ENCODE results near the gene HSPA12B. TPM values are rescaled to one million over a fixed set of nuclear protein-coding genes. Genes with fewer than 3 reads are reported as not detected.

Gene HSPA12B
- total and polyA plus RNA-seq, 2 of the 4 experiments (the other 2 are of a cell fraction): not detected

DNA sequence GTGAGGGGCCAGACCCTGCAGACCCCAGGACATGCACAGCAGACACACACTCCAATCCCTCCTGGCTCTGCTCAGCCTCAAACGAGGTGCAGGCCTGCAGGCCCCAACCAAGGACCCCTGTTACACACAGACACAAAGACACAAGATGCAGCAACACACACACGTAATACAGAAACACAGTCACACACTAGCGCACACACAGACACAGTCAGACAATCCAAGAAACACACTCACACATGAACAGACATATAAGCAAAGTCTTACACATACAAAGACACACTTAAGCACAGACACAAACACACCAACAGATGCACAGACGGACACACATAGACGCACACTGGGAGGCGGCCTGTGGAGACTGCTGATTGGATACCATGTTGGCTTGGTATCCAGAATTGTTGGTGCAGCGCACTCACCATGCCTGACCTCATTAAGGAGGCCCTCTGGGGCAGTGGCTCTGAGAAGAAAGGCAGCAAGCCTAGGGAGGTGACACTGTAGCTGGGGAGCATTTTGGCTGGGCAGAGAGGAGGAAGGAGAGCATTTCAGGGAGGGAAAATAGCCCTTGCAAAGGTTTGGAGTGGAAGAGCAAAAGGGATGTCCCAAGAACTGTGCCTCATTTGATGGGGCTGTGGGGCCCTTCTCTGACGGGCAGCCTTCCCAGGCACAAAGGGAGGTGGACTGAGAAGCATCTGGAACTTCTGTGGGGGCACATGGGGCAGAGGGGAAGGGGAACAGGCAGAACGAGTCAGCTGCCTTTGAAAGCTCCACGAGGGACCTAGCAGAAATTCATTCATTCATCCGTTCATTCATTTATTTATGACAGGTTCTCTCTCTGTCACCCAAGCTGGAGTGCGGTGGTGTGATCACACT lies 1.4 kb upstream of the HSPA12B start:
- Histone ChIP-seq H4K5ac (ENCODE audit: low read depth, low read length) (no peak overlapping the region), H2BK5ac (ENCODE audit: low read depth, low read length, poor library complexity, severe bottlenecking) (no peak overlapping the region), H2AFZ (replicated peaks; ENCODE audit: low read length, poor library complexity) (no peak overlapping the region), H3K4me3 (ENCODE audit: insufficient read depth, low read depth, low read length) (no peak overlapping the region), H2AK5ac (ENCODE audit: low read depth, low read length) (no peak overlapping the region), H4K8ac (ENCODE audit: low read depth in 2 of 2, low read length in 2 of 2) (no peak overlapping the region), H2BK15ac (ENCODE audit: low read depth, low read length) (no peak overlapping the region), H3K27me3 (ENCODE audit: control insufficient read depth, insufficient read depth, low read length) (peaks cover 73% of the 10 kb centered on the region), H4K91ac (ENCODE audit: insufficient read depth, low read depth, low read length) (no peak overlapping the region), H2BK20ac (ENCODE audit: low read depth, low read length) (no peak overlapping the region), H3K56ac (ENCODE audit: extremely low read depth, insufficient read depth, low read length) (no peak overlapping the region), H3K36me3 (ENCODE audit: control insufficient read depth, insufficient read depth, low read length) (no peaks in the 10 kb centered on the region), H4K20me1 (ENCODE audit: insufficient read depth, low read length) (no peaks in the 10 kb centered on the region), H3K18ac (ENCODE audit: low read depth, low read length) (no peak overlapping the region), H3K4me1 (ENCODE audit: control insufficient read depth, insufficient read depth, low read length) (no peaks in the 10 kb centered on the region), H3K9me1 (ENCODE audit: insufficient read depth, low read length) (peaks cover 2% of the 10 kb centered on the region; the same call in 1 of the 2 replicates), H3K9ac (ENCODE audit: low read depth, low read length) (no peak overlapping the region), H2AK9ac (replicated peaks; ENCODE audit: low read depth, low read length, poor library complexity) (no peak overlapping the region), H2BK120ac (ENCODE audit: low read depth, low read length) (no peak overlapping the region), H3K4me2 (ENCODE audit: low read depth, low read length) (no peak overlapping the region), H3K23ac (ENCODE audit: low read depth, low read length) (no peak overlapping the region), H3K79me1 (ENCODE audit: low read depth in 1 of 2, low read length in 2 of 2) (no peaks in the 10 kb centered on the region), H3K4ac (ENCODE audit: low read depth, low read length) (no peak overlapping the region), H3K27ac (ENCODE audit: insufficient read depth, low read length) (no peak overlapping the region), H3K9me3 (ENCODE audit: control insufficient read depth, insufficient read depth, low read length) (no peaks in the 10 kb centered on the region), H3K14ac (replicated peaks; ENCODE audit: low read depth, low read length) (no peak overlapping the region)
- no peak for TF ChIP-seq CEBPB (IDR thresholded peaks at IDR 0.05; ENCODE audit: low read depth, low read length)
- no peak for TF ChIP-seq SMC3 (IDR thresholded peaks at IDR 0.05; ENCODE audit: low read depth, low read length)
- TF ChIP-seq, protein P1, sequence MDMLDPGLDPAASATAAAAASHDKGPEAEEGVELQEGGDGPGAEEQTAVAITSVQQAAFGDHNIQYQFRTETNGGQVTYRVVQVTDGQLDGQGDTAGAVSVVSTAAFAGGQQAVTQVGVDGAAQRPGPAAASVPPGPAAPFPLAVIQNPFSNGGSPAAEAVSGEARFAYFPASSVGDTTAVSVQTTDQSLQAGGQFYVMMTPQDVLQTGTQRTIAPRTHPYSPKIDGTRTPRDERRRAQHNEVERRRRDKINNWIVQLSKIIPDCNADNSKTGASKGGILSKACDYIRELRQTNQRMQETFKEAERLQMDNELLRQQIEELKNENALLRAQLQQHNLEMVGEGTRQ (IDR thresholded peaks at IDR 0.05; ENCODE audit: low read depth, low read length): no peak
- CTCF ChIA-PET: no interaction called here
- POLR2A ChIA-PET (ENCODE audit: unreplicated experiment): no interaction called here
- BruUV-seq (replicated peaks): no TSS peak
- WGBS, 2 experiments (ENCODE audit: extremely low coverage in 2 of 2, insufficient read length in 1 of 2): 87% methylated on average over 4 of the region's 12 CpGs; no CpG with 5 or more reads in 1 of the 2 experiments
- no peak for DNase-seq
- in situ Hi-C loops (cut with MboI; ENCODE audit: low sequenced_read_pairs): no loop called here
- dilution Hi-C loops (cut with HindIII; ENCODE audit: low sequenced_read_pairs, unreplicated experiment): no loop called here
- no peak for ATAC-seq (ENCODE audit: low read depth)
- intact Hi-C loops (cut with micrococcal nuclease): no loop called here

All from IMR-90 (cell line).